Liver (tissue), 3 donors: ENCODE measurements around the gene ATF7.

Experiments used
- FOXA1 ChIP-seq: IDR thresholded peaks from 2 replicates; pipeline ENCODE4 v1.6.1; 2016; ENCODE audit warnings: antibody characterized with exemption
- GABPA ChIP-seq, 2 donors: IDR thresholded peaks in 1 of 2; conservative IDR thresholded peaks in 1 of 2; 2 replicates each; pipeline ENCODE4 v1.6.1; 2016; ENCODE audit warnings: antibody characterized with exemption in 2 of 2, mild to moderate bottlenecking in 1 of 2, moderate library complexity in 1 of 2
- HNF4G ChIP-seq: IDR thresholded peaks from 2 replicates; pipeline ENCODE4 v1.6.1; 2016; ENCODE audit warnings: antibody characterized with exemption
- JUND ChIP-seq, 2 donors: IDR thresholded peaks; 2 replicates each; pipeline ENCODE4 v1.6.1; 2016; ENCODE audit warnings: antibody characterized with exemption in 2 of 2
- RXRA ChIP-seq, 2 donors: IDR thresholded peaks; 2 replicates each; pipeline ENCODE4 v1.6.1; 2017 to 2018; ENCODE audit warnings: antibody characterized with exemption in 2 of 2, mild to moderate bottlenecking in 1 of 2
- YY1 ChIP-seq: IDR thresholded peaks from 2 replicates; pipeline ENCODE4 v1.6.1; 2016; ENCODE audit warnings: antibody characterized with exemption, mild to moderate bottlenecking
- TF ChIP-seq, protein P1 (sequence below): fragments of 150-350 bp; IDR thresholded peaks from 2 replicates; pipeline ENCODE4 v1.5.1; 2017; ENCODE audit warnings: improper control_type of control experiment, low read depth, low read length; ENCODE audit not compliant: missing input control
- TF ChIP-seq, protein P2 (sequence below): IDR thresholded peaks from 2 replicates; pipeline ENCODE4 v1.6.1; 2016; ENCODE audit warnings: antibody characterized with exemption
- TF ChIP-seq, protein P3 (sequence below): IDR thresholded peaks from 2 replicates; pipeline ENCODE4 v1.6.1; 2016; ENCODE audit warnings: antibody characterized with exemption
- donor health status: healthy.
- donor health status: healthy.

DNA sequence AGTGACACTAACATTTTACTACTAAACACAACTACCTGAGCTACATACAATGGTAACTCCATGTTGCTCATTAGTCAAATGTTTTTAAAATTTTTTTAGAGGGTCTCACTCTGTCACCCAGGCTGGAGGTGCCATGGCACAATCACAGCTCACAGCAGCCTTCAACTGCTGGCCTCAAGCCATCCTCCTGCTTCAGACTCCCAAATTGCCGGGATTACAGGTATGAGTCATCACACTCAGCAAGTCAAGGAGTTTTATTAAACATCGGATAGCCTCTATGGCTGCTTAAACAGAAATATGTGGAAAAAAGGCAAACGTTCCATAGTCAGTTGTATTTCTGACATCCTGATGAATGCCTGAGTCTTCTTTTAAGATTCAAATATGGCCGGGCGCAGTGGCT lies 107.8 kb downstream of the ATF7 start:
- TF ChIP-seq, protein P1, sequence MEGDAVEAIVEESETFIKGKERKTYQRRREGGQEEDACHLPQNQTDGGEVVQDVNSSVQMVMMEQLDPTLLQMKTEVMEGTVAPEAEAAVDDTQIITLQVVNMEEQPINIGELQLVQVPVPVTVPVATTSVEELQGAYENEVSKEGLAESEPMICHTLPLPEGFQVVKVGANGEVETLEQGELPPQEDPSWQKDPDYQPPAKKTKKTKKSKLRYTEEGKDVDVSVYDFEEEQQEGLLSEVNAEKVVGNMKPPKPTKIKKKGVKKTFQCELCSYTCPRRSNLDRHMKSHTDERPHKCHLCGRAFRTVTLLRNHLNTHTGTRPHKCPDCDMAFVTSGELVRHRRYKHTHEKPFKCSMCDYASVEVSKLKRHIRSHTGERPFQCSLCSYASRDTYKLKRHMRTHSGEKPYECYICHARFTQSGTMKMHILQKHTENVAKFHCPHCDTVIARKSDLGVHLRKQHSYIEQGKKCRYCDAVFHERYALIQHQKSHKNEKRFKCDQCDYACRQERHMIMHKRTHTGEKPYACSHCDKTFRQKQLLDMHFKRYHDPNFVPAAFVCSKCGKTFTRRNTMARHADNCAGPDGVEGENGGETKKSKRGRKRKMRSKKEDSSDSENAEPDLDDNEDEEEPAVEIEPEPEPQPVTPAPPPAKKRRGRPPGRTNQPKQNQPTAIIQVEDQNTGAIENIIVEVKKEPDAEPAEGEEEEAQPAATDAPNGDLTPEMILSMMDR, result no peak
- TF ChIP-seq, protein P2, sequence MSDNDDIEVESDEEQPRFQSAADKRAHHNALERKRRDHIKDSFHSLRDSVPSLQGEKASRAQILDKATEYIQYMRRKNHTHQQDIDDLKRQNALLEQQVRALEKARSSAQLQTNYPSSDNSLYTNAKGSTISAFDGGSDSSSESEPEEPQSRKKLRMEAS, result no peak
- TF ChIP-seq, protein P3, sequence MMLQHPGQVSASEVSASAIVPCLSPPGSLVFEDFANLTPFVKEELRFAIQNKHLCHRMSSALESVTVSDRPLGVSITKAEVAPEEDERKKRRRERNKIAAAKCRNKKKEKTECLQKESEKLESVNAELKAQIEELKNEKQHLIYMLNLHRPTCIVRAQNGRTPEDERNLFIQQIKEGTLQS, result no peak
- TF ChIP-seq RXRA (IDR thresholded peaks at IDR 0.05), result no peak
- no peak for TF ChIP-seq JUND (IDR thresholded peaks at IDR 0.05)
- TF ChIP-seq GABPA (IDR thresholded peaks at IDR 0.05 in 1 of 2, conservative IDR thresholded peaks at IDR 0.05 in 1 of 2), result no peak
- TF ChIP-seq FOXA1, result no peak
- TF ChIP-seq YY1, result no peak
- no peak for TF ChIP-seq HNF4G
